GM19452 (cell line): Measurements from ENCODE around the gene PRLHR.

ENCODE experiments used
- ATAC-seq: cut with Tn5 transposase; IDR thresholded peaks from one replicate; pipeline ENCODE4 v1.9.1; 2021; ENCODE audit not compliant: unreplicated experiment

The PRLHR gene

GRCh38 chr10:118587881-118588651 is 7.4 kb downstream of the PRLHR start:
- ATAC-seq, result no peak

DNA sequence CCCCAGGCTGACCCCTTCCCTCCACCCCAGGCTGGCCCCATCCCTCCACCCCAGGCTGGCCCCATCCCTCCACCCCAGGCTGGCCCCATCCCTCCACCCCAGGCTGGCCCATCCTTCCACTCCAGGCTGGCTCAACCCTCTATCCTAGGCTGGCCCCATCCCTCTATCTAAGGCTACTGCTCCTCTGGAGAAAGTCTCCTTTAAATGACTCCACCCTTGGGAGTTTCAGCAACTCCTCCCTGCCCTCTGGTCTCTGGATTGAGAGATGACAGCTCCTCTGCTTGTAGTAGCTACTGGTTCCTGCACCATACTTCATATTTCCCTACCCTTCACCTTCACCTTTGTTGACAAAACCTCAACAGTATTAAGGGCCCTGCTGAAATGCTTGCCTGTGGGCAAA is 8.5 kb downstream of the PRLHR start:
- no peak for ATAC-seq

DNA sequence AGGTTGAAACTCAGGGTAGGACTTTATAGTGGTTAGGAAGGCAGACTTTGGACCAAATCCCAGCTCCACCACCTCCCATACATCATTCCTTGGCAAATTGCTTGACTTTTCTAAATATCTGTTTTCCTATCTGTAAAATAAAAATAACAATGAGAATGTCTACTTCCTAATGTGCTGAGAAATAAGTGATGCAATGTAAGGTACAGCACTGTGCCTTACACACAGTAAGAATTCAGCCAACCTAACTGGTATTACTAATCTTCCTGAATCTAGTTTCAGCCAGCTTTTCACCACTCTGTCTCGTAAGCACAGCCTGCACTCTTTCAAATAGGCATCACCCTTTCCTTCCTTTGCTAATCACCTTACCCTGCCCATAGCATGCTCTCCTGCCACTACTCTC is 9.7 kb downstream of the PRLHR start:
- no peak for ATAC-seq

- ATAC-seq, result no peak
These were observed 10.2 kb downstream of the PRLHR start for GRCh38 chr10:118585234-118585633.

- ATAC-seq, result no peak
These were observed 11.1 kb downstream of the PRLHR start for GRCh38 chr10:118584181-118584954.

DNA sequence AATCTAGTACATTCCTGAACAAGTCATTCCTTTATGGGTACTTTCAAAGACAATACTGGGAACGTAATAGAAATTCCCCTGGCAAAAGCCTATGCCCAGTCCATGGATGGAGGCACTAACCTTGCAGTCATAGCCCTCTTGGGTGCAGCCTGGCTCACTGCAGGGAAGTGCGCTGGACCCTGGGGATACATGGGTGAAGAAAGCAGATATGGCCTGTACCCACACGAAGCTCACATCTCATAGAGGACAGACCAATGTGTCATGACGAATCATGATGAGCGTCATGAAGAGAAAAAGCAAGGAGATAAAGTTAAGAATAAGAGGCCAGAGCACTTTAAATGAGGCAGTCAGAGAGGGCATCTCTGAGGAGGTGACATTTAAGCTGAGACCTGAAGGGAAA is 11.8 kb downstream of the PRLHR start:
- ATAC-seq, result no peak

DNA sequence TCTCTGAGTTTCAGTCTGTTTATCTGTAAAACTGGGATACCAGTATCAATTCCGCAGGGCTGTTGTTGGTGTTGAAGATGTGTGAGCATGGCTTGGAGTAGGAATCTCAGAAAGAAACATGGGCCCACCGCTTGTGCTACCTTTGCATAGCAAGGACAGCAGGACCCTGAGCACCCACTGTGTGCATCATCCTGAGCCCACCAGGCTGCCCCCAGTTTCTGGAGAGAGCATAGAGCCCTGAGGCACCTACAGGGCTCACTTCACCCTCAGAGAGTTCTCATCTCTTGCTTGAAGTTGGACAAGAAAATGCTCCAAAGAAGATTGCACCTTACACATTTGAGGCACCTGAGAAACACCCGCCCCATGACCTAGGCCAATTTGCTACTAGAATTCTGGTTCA is 12.9 kb downstream of the PRLHR start:
- ATAC-seq, result no peak

DNA sequence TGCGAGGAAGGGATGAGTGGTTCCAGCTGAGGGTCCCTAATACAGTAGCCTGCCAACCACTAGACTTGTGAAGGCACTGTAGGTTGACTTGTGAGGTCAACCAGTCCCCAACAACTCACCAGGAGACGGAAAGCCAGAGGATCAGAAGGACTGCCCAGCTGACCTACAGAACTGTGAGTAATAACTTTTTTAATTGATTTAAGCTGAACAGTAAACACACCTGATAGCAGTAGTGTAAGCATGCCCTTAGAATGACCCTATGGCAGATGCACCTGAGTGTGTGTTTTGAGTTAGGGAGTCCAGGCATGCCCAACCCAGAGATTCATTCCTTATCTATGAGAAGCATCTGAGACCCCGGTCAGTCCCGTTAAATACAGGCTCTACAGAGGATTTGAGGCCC is 14.1 kb downstream of the PRLHR start:
- ATAC-seq, result no peak

- no peak for ATAC-seq
These were observed 14.7 kb downstream of the PRLHR start for GRCh38 chr10:118580702-118581101.

GRCh38 chr10:118573512-118573911 is 21.9 kb downstream of the PRLHR start:
- ATAC-seq, result no peak

GRCh38 chr10:118572256-118573041 is 23.0 kb downstream of the PRLHR start:
- ATAC-seq, result no peak

- no peak for ATAC-seq
These were observed 24.3 kb downstream of the PRLHR start for GRCh38 chr10:118571123-118571522.

- no peak for ATAC-seq
These were observed 24.9 kb downstream of the PRLHR start for GRCh38 chr10:118570591-118570990.

DNA sequence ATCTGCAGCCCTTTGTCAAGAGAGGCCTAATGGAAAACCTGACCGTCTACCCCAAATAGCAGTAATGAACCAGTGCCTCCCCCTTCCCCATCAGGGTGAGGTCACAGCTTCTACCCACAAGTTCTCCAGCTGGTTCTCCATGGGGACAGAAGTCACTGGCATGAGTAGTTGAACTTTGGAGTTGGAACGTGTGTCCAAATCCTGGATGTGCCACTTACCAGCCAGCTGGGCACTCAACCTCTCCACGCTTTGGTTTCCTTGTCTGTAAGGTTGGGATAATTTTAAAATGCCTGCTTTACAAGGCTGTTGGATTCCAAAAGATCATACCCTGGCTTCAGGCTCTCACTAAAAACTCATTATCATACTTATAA is 25.6 kb downstream of the PRLHR start:
- ATAC-seq, result no peak

- ATAC-seq, result no peak
These were observed 26.1 kb downstream of the PRLHR start for GRCh38 chr10:118569241-118569881.

- ATAC-seq, result no peak
These were observed 27.1 kb downstream of the PRLHR start for GRCh38 chr10:118568327-118568848.

- ATAC-seq, result no peak
These were observed 27.7 kb downstream of the PRLHR start for GRCh38 chr10:118567701-118568248.

DNA sequence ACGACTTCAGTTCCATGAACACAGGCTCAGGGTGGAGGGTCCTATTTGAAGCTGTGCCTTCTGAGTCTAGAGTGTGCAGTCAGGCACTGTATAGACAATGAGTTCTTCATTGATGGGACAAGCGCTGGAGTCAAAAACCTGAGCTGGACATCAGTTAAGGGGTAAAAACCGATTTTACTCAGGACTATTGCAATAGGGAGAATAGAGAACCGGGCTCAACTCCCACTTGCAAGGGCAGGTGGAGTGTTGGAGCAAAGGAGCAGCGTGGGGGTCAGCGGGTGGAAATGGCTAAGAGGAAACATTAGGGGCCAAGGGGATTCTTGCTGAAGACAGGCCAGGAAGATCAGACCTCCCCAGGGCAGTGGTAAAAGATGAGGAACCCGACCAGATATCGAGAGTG is 28.5 kb downstream of the PRLHR start:
- no peak for ATAC-seq

- no peak for ATAC-seq
These were observed 30.0 kb downstream of the PRLHR start for GRCh38 chr10:118565301-118566075.

- no peak for ATAC-seq
These were observed 30.8 kb downstream of the PRLHR start for GRCh38 chr10:118564652-118565051.
